IPS-18c (cell line): Measurements from ENCODE around the gene PIK3R6.

Experiments
- H3K4me3 ChIP-seq: 2 replicates; pipeline ENCODE4 v1.7.0; 2013; ENCODE audit warnings: low read depth, mild to moderate bottlenecking, low read length, moderate library complexity; ENCODE audit not compliant: insufficient read depth
- H3K9me3 ChIP-seq: one replicate; pipeline ENCODE4 v1.6.1; 2013; ENCODE audit warnings: mild to moderate bottlenecking, low read length, moderate library complexity; ENCODE audit not compliant: control insufficient read depth, insufficient read depth

PIK3R6 gene, protein sequence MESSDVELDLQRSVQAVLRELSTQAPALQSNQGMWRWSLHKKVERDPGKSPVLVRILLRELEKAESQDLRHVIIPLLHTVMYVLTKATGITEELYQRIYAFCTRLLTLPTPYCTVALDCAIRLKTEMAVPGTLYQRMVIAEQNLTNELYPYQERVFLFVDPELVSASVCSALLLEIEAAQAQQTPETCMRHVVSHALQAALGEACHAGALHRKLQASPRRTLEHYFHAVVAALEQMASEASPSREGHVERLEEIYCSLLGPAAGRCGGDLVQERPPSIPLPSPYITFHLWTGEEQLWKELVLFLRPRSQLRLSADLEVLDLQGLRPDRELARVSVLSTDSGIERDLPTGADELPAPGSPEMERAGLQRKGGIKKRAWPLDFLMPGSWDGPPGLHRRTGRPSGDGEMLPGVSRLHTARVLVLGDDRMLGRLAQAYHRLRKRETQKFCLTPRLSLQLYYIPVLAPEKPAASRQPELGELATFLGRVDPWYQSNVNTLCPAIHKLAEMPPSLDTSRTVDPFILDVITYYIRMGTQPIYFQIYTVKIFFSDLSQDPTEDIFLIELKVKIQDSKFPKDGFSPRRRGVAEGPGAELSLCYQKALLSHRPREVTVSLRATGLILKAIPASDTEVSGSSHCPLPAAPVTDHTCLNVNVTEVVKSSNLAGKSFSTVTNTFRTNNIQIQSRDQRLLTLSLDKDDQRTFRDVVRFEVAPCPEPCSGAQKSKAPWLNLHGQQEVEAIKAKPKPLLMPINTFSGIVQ

DNA sequence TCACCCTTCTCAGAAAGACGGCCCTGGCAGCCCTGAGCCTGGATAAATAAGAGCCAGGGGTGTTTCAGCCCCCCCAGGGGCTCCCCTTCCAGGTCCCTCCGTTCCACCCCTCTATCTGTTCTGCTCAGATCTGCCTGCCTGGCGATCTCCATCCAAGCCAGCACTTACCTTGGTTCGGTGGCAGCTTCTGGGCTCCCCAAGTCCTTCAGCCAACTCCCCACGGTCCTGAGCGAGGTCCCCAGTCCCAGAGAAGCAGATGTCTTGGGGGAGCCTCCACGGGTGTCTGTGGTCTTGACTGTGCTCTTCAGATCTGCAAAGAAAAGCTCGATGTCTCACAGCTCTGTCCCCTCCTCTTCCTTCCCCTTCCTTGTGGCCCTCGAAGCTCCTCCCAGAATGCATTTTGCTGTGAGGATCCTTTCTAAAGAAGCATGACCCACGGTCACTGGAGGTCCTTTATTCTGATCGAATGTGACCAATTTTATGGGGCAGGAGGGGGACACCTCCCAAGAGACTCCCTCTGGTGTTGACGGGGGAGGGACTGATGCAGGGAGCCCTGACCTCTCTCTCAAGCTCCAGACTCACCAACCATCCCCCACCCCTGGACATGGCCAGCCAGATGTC is at the start of gene PIK3R6:
PIK3R6 (minus strand) TSS at position 314 of the 621 bp plus-strand sequence. CDS start 17,880 bp downstream, outside the sequence.
- Histone ChIP-seq H3K9me3 (no peaks in the 10 kb centered on the region), H3K4me3 (no peak within 1 kb of the TSS)

DNA sequence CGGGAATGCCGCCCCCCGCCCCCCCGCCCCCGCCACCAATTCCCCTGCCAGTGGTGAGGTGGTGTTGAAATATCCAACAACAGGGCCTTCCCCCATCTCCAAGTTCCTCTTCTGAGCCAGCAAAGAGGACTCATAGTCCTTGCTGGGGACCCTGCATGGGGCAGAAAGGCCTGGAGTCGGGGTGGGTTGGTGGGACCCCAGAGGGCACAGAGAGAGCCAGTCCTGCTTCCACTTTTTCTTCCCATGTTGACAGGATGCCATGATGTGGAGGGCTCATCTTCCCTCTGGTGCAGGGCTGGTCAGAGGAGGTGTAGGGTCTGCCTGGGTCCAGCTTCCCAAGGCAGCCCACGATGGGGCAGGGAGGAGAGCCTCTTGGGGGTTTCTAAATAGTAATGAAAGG is 49.0 kb upstream of the PIK3R6 start:
- H3K9me3 ChIP-seq: no peaks in the 10 kb centered on the region
- H3K4me3 ChIP-seq: no peak overlapping the region

DNA sequence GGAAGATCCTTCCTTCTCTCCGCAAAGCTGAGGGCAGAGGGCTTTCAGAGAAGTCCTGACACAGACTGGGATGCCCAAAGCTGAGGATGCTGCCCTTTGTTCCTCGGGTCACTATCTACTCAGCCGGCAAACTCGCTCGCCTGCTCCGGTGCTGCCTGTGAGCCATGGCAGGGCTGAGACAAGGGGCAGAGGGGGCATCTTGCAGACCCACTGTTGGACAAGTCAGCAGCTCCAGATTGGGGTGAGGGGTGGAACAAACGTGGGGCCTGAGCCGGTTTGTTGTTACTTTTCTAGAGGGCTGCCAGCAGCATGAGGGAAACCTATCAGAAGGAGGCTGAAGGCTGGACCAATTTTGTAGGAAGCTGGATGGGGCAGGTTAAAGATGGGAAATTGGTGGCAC is 47.1 kb upstream of the PIK3R6 start:
- H3K9me3 ChIP-seq: no peaks in the 10 kb centered on the region
- no peak overlapping the region for H3K4me3 ChIP-seq

DNA sequence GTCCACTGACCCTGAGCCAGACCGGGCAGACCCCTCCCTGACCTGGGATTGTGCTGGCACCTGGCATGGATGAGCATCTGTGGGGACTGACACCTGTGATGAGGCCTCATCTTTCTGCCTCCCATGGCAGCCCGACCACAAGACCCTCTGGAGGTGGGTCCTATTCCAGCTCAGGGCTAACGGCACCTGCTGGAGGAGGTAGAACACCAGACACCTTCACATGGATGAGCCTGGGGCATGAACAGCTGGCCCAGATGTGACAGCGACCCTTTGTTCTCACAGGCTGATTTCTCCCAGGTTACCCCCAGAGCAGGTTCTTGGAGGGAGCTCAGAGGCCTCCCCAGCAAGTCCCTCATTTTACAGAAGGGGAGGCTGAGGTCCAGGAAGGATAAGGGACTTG is 46.4 kb upstream of the PIK3R6 start:
- no peak overlapping the region for H3K4me3 ChIP-seq

DNA sequence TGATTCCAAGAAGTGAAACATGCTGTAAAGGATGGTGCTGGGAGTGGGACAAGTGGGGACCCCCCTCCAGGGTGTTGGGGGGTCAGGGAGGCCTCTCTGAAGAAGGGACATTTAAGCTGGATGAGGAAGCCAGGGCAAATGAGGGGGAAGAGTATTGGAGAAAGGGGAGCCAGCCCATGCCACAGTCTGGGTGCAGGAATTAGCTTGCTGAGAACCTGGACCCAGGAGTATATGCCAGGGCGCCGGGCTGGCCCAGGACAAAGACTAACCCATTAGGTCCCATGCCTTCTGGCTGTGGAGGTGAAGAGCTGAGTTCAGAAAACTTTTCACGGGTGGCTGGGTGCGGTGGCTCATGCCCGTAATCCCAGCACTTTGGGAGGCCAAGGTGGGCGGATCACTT is 45.6 kb upstream of the PIK3R6 start:
- no peaks in the 10 kb centered on the region for H3K9me3 ChIP-seq

More for the DNA sequence above, 46.4 kb upstream of the PIK3R6 start:
- no peaks in the 10 kb centered on the region for H3K9me3 ChIP-seq

DNA sequence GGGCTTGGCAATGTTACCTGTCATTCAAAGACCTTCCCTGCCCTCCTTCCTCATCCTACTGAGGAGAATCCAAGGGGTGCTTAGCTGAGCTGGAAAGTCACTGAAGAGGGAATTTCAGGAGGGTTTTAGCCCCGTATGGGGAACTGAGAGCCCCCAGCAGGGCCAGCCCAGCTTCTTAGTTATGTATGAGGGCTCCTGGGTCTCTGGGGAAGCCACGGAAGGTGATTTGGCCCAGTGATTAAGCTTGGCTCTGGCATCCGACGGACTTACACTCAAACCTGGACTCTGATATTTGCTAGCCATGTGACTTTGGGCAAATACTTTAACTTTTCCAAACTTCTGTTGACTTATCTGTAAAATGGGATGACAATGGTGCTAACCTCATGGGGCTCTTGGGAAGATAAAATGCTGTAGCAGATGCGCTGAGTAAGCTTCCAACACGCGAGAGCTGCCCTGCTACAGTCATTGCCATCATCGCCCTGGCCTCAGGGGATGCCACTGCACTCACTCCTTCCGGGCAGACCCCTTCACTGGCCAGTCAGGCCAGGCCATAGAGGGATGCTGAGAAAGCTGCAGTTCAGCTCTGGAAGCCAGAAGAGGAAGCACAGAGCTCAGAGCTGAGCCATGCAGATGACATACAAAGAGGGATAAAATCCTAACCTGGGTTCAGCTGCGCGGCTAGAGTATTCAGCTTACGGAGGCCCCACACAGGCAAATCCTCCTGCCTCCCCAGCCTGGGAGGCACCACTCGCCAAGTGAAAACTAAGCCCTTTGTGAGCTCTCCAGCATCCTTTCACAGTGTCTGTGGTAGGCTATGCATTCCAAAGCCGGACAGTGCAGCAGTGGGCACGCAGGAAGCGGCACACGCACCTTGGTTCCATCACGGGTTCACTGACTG is 44.9 kb upstream of the PIK3R6 start:
- H3K4me3 ChIP-seq: no peak overlapping the region
- H3K9me3 ChIP-seq: no peaks in the 10 kb centered on the region

More for the DNA sequence above, 45.6 kb upstream of the PIK3R6 start:
- H3K4me3 ChIP-seq: no peak overlapping the region

DNA sequence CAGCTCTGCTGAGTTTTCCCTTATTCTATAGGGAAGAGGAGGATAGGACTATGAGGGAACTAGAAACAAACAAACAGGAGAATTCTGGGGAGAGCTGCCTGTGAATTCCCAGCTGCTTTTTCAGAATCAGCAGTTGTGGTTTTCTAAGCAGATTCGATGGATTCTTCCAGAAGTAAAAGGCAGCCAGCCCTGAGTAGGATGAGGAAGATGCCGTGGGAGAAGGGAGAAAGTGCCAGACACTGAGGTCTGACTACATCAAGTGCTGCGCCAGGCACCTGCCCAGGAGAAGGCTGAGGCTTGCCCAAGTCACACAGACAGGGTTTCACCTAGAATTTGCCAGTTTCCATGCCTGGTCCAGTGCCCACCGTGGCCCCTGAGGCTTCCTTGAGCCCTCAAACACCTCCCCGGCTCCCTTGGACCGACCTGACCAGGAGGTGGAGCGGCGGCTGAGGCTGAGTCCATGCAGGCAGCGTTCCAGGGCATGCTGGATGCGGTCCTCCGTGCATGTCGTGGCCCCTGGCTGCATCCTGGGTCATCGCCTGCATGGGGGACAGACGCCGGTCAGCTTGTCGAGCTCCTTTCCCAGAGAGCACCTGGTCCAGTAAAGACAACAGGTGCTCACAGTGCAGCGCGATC is 43.6 kb upstream of the PIK3R6 start:
- H3K4me3 ChIP-seq: no peak overlapping the region
- no peaks in the 10 kb centered on the region for H3K9me3 ChIP-seq

DNA sequence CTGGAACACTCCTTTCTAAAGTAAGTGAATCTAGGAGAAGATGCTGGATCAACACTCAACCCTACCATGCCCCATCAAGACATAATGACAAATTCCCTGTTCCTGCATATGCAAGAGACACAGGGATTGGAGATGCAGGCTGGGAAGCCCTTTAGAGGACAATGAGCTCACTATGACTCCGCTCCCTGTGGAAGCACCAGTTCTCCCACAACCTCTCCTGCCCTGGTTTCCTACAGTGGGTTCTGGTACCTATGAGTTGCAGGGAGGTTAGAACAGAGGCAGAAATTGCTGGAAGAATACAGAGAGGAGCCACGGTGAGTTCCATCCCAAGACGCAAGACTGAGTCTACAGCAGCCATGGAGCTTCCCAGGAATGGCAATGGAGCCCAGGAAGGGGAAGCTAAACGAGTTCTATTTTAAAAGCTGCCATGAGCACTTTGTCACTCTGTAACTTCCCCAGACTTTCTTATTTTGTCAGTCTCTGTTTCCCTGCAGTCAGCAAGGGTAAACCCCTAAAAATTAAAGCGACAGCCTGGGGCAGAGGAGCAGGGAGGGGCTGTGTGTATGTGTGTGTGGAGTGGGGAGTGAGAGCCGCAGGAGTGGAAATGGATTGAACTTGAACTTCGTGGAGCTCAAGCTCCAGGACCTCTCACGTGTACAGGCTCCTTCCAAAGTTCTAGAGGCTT is 42.3 kb upstream of the PIK3R6 start:
- Histone ChIP-seq H3K4me3 (no peak overlapping the region), H3K9me3 (no peaks in the 10 kb centered on the region)

DNA sequence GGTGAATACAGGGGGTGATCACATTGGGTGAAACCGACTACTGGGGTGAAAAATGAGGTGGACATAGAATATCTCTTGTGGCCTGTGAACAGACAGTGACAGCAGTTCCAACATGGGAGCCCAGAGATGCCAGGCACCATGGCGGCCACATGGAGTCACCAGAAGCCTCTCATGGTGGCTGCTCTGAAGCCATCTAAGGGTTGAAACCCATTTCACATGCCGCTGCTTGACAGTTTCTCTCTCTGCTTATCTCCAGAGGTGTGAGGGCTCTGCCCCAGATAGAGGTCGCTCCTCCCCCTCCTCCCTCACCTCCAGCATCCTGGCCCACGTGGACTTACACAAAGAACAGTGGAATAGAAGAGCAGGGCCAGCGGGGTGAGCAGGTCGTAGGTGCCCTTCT is 37.9 kb upstream of the PIK3R6 start:
- Histone ChIP-seq H3K4me3 (no peak overlapping the region), H3K9me3 (no peaks in the 10 kb centered on the region)

DNA sequence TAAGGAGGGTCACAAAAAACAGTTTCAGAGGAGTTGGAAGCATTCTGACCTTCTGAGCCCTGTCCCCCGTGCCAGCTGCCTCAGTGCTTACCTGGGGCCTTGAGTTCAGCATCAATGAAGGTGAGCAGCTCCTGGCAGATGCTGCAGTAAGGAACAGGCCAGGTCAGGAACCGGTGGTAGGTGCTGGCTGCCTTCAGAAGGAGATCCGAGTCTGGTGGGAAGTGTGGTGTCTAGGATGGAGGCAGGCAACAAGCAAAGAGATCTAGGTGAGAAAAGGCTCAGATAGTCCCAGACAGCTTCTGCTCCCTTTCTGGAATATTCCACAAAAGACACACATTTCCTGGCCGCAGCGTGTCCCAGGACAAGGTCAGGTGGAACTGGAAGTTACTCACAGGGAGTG is 37.2 kb upstream of the PIK3R6 start:
- Histone ChIP-seq H3K4me3 (no peak overlapping the region), H3K9me3 (no peaks in the 10 kb centered on the region)

DNA sequence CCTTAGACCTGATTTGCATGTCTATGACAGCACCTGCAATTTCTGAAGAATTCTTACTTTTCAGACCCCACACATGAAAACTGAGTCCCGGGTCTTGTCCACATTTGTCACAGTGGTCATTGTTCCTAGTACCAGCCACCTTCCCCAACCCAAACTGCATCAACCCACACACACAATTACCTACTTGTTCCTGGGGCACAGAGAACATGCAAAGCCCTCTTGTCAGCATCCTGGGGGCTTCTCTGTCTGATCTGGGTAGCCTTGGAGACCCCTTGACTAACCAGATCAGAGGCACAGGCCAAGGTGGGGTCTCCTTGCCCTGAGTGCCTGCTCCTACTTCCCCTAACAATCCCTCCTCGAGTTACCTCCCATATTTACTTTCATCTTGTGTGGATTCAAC is 36.7 kb upstream of the PIK3R6 start:
- Histone ChIP-seq H3K4me3 (no peak overlapping the region), H3K9me3 (no peaks in the 10 kb centered on the region)

DNA sequence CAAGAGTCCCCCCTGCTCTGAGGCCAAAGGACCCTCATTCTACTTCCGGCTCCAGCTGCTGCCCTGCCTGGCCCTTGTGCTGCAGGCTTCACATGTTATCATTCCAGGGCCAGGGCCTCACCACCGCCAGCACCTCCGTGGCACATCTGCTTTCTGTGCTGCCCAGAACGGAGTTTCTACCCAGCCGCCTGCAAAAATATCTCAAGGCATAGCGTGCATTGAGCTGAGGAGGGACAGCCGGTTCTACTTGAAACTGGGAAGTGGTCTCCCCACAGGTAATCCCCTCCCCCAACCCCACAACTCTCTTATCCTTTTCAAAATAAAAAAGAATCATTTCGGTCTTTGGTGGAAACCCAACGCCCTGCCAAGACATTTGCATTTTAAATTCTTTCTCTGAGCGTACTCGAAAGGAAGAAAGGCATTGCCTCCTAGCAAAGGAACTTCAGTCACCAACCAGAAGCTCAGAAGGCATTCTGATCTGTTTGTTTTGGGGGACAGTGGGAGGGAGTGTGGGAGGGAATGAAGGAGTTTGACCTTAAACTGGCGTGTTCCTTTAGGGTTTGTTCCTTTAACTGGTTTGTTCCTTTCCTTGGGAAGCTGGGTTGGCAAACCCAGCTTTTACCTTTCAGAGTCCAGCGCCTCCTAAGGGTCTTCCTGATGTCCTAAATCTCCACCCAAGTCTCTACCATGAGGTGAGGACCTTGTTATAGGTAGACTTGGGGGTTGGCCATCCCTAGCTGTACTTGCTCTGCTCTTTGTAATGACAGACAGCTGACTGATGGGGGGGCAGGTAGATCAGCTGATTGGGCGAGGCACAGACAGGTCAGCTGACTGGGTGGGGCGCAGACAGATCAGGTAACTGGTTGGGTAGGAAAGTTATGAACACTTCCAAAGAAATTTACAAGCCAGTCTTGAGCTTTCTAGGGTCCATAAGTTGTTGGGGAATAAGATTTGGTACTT is 33.4 kb upstream of the PIK3R6 start:
- Histone ChIP-seq H3K4me3 (no peak overlapping the region), H3K9me3 (peaks cover 2% of the 10 kb centered on the region)

DNA sequence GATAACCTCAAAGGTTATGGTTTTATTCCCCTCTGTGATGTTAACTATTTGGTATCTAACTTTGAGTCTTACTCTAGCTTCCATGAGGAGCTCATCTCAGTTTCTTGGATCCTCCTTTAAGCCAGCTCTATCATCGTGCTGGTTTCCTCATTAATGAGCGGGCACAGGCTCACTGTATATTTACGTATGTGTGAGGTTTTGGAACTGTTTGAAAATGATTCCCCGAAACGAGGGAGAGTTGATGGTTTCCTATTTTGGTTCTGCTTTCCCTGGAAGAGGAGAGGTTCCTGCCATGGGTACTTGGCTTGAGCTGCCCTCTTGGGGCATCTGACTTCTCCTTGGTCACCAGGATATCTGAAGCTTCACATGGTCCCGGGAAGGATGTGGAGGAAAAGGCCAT is 32.7 kb upstream of the PIK3R6 start:
- Histone ChIP-seq H3K4me3 (no peak overlapping the region), H3K9me3 (peaks cover 2% of the 10 kb centered on the region)

DNA sequence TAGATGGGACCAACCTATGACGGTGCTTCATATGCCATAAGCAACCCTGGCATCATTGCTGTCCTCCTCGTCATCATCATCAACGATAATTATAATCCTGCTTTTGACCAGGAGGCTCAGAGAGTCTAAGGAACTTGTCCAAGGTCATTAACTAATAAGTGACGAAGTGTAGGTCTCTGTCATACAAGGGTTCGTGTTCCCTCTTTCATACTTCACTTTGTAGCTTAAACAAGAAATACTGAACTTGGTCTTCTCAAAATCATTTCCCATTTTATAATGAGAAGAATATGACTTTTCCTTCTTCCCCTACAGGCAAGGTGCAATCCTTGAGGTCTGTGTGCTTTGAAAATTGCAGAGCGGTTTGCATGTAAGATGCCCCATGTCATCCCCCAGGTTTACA is 31.2 kb upstream of the PIK3R6 start:
- Histone ChIP-seq H3K4me3 (no peak overlapping the region), H3K9me3 (peaks cover 2% of the 10 kb centered on the region)

DNA sequence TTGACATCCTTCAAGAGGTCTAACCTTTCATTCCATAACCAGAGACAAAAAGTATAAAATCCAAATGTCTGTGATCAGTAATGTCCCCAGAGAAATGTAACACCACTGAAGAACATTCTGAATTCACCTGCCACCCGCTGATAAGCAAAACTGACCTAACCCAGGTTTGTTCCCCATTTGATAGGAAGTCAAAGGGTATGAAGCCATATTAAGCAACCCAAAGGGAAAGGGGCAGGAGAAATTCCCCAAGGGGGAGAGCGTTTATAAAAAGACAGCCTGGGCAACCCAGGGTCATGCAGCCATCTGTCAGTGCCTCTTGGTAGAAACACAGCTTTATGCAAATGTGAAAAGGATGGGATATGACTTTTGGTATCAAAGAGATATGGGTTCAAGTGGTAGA is 30.7 kb upstream of the PIK3R6 start:
- no peak overlapping the region for H3K4me3 ChIP-seq
- H3K9me3 ChIP-seq: peaks cover 2% of the 10 kb centered on the region
